GM18873 (cell line): ENCODE data around the gene SYNM.

Source experiments
- ATAC-seq: cut with Tn5 transposase; IDR thresholded peaks from one replicate; pipeline ENCODE4 v1.9.1; 2021; ENCODE audit warnings: mild to moderate bottlenecking, moderate library complexity, moderate number of reproducible peaks; ENCODE audit not compliant: unreplicated experiment, low FRiP score

Gene SYNM

DNA sequence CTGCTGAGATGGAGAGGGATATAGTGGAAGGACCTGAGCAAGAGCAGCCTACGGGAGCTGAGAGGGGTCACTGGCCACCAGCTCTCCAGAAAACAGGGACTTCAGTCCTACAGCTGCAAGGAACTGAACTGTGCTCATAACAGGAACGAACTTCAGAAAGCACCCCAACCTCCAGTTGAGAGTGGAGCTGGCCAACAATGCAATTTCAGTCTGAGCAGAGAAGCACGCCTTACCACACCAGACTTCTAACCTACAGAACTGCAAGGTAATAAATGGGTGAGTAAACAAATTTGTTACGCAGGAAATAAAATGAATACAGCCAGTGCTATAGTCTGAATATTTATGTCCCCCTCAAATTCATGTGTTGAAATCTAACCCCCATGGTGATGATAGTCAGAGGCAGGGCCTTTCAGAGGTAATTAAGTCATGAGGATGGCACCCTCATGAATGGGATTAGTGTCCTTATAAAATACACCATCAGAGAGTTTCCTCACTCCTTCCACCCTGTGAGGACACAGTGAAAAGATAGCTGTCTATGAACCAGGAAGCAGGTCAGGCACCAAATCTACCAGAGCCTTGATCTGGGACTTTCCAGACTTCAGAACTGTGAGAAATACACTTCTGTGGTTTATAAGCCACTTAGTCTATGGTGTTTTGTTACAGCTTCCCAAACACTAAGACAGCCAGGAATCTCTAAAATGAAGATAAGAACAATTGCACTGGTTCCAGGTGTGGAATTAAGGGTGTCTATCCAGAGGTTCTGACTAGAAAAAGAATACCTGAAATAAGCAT lies 58.6 kb downstream of the SYNM start:
- no peak for ATAC-seq

DNA sequence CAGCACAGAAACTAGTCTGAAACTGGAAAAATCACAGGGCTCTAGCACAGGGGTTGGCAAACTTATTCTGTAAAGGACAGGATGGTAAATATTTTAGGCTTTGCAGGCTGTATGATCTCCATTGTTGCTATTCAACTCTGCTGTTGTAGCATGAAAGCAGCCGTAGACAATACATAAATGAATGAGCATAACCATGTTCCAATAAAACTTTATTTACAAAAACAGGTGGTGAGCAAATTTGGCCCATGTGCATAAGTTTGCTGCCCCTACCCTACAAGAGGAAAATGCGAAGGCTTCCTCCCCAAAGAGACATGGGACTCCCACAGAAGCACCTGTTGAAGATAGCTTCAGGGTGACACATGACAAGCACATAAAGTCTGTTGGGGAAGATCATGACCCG lies 59.2 kb downstream of the SYNM start:
- no peak for ATAC-seq

DNA sequence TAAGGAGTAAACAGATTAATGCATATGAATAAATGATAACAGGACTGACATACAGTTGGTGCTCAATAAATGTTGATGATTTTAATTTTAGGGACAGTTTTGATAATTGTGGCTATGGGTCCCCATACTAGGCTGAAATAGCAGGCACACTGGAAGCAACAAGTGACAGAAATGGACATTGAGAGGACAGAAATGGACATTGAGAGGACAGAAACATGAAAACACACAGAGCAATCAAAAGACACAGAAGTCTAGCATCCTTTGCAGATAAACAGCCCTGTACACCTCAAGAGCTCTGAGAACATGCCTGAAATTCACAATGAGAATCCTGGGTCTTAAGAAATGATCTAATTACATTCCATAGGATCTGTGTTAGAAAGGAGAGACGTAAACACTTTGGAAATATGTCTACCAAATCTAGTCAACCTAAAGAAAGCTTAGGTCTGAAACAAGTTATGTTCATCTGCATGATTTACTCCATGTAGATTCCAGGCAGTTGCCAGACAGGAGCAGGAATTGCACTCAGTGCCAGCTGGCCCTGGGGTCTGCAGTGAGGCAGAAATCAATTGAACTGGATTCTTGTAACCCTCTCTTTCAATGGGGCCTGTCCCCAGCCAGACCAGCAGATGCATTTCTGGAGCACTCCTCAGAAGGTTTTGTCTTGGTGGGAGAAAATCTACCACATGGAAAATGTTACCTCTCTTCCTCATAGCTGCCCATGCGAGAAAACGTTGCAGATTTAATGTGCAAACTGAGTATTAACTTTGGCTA lies 60.3 kb downstream of the SYNM start:
- ATAC-seq, result no peak

DNA sequence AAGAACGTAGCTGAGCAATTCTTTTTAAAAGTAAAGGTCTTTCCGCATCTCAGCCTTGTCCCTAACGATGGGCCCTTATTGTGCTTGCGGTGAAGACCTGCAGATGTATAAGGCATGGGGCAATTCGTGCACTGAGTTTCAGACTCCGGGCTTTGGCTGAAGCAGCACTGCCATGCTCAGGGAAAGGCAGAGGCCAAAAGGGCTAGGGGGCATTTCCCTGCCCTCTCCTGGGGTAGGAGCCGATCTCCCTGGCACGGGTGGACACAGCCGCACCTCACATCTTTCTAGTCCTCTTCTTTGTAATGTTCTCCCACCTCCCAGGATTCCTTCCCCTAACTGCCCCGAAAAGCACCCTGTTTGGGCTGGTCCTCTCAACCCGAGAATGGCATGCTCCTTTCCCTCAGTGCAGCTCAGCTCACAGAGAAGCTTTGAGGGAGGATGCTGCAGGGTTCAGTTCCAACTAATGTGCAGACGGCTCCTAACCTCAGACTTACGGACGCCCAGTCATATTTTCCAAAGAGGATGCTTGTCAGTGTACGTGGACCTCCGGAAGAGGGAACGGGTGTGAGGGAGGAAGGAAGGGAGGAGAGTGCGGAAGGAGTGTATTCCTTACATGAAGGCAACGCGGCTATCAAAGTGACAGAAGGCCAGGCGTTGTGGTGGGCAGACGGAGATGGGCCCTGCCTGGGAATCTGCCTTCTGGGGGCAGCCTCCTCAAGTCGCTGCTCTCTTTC lies 61.2 kb downstream of the SYNM start:
- no peak for ATAC-seq

DNA sequence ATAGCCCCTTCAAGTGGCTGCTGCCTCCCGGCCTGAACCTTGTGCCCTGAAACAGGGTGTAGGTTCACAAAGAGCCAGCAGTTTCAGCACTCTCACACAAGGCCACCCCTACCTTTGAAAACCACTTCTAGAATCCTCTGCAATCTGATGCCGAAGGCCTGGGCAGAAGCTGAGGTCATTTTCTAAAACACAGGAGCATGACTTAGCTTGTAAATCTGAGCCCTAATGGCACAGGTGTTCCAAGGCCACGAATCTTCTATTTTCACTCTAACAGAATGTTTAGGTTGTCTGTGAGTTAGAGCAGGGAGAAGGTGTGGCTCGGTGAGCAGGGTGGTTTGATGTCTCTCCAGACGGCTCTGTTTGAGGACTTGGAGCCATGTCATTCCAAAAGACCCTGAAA lies 62.3 kb downstream of the SYNM start:
- no peak for ATAC-seq

DNA sequence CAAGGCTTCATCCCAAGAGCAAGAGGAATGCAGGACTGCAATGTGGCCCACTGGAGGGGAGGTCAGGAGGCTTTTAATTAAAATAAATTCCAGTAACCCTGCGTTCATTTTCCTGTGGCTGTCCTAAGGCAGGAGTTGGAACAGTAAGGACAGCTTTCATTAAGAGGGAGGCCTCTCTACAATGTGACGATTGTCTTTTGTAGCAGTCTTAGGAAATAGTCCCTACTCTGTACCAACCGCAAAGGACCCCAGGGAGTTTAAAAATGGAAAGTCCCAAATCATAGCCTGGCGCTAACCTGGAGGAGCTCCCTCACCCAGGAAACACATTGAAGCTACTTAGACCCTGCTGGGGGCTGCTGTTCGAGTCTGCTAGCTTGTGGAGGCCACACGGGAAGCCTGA lies 62.8 kb downstream of the SYNM start:
- ATAC-seq, result no peak

DNA sequence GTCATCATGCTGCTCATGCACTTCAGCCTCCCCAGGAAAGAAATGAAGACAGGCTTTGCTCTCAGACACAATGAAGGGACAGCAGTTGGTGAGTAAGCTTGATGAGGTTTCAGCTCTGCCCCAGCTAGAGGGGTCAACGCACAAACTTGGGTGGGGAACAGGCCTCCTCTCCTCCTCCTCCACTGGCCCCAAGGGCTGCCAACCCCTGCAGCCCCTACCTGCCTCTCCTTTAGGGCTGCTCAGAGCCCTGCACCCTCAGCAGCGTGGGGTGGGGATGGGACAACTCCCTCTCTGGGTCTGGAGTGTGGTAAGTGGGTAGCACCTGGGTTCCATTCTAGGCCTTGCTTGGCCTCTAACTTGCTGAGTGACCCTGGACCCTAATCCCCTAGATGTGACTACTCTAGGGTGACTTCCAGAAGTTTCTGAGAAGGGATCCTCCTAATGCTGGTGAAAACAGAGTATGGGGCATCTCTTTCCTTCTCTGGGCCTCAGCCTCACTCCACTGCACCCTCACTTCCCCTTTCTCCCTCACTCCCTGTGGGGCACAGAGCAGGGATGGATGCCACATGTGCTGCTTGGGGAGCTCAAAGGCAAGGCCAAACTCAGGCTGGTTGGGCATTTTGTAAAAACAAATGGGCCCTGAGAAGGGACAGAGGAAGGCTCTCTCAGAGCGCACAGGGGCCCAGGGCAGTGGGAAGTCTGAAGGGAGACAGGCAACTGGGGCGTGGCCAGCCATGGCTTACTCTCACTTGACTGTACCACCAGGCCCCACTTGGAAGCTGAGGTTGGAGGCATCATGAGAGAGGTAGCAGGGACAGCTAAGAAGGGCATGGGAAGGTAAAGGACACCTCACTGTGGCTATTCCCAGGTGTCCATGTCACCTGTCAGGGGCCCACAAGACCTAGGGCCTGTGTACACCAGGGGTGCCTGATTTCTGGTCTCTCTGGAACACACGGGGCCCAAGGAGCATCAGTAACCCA lies 64.0 kb downstream of the SYNM start:
- no peak for ATAC-seq

DNA sequence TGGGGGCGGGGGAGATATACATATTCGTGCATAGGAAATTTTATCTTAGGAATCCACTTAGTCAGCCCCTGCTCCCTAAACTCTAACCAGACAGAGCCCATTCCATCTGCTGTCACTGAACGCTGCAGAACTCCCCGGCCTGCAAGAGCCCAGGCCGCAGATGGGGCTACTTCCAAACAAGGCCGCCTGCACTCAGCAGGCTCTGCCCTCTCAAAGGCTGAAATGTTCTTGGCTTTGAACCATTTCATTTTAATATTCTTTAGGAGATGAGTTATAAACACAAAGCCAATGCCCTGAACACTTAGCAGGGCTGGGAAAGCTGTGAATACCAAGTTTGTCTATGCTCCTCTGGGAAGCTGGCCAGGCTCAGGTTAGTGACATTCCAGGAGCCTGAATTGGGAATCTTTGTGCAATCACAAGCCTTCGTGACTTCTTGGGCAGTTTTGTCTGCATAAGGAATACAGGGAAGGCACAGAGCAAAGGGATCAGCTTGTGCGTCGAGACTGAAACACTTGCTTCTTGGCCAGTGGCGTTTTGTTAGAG lies 65.0 kb downstream of the SYNM start:
- no peak for ATAC-seq

DNA sequence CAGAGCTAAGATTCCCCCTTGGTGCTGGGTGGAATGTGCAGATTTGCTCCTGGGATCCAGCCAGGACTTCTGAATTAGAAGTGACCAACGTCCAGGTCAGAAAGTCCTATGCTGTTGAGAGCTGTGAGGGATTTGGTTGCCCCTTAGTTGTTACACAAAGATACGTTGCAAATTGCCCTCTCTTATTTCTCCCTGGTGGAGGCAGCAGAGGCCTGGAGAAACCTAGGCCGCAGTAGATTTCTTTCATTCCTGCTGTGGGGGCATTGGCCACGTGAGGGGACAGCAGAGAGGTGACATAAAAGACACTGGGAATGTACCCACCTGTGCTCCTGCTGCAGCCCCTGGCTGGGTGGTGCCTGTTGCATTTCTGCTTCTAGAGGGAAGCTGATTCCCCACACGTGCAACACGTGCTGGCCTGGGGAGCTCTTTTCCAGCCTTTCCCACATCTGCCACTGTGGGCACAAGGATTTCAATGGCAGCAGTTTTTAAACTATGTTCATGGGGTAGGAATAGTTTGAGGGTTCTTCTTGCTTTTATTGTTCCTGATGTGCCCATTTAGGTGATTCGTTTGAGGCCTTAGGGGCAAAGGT lies 65.7 kb downstream of the SYNM start:
- no peak for ATAC-seq

DNA sequence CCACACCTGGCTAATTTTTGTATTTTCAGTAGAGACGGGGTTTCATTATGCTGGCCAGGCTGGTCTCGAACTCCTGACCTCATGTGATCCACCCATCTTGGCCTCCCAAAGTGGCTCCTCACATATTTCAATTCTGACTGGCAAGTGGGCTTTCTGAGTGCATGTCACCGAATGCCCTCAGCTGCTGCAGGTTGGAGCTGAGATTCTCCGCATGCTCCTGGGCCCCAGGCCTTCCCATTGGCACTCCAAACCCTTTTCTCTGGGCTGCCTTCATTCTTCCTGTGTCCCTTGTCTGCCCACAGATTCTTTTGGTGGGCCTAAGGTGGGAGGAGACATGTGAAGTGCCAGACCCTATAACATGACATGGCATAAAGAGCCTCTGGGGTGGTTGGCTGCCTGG lies 67.3 kb downstream of the SYNM start:
- ATAC-seq, result no peak

DNA sequence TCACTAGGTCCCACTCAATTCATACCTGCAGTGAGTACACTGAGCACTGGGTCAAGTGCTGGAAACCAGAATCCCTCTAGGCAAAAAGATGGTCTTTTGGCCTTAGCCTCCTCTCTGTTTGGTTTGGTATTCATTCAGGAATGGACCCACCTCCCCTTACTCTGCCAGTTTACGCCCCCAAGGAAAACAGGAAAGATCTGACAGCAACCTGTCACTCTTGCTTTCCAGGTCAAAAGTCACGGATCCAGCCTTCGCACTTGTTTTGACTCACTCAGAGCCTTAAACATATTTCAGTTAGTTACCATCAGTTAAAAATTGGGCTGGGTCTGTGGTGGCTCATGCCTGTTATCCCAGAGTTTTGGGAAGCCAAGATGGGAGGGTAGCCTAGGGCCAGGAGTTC lies 68.1 kb downstream of the SYNM start:
- ATAC-seq, result no peak

DNA sequence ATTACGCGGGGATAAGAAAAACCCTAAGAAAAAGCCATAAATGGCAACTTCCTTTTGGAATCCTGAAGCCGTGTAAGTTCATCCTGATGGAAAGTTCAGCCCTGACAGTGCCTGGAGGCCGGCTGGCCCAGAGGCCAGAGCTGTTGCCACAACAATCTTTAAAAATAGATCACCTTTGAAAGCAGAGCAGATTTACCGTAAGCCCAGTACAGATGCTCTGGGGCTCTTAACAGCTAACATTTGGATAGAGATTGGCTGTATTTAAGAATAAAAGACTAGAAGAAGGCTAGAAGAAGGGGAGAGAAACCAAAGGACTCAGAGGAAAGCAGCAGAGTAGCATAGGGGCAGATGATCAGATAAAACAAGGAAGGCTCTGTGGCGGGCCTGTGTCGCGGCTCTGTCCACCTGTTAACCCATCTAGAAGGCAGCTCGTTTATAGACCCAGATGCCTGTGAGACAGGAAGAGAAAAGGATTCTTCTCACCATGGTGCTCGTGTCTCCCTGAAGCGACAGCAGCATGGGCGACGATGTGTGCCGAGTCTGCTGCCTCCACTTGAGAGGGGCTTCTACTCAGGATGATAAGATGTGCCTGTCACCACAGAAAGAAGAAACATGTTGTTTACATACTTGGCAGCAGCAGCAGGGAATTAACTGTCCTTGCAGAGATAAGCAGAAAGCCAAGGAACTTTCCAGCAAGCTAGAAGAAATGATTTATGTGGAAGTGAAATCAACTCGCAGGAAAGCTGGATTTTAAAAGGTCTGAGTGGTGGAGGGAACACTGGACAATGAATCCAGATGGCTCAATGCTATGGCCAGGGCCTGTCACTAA lies 69.9 kb downstream of the SYNM start:
- ATAC-seq, result no peak

DNA sequence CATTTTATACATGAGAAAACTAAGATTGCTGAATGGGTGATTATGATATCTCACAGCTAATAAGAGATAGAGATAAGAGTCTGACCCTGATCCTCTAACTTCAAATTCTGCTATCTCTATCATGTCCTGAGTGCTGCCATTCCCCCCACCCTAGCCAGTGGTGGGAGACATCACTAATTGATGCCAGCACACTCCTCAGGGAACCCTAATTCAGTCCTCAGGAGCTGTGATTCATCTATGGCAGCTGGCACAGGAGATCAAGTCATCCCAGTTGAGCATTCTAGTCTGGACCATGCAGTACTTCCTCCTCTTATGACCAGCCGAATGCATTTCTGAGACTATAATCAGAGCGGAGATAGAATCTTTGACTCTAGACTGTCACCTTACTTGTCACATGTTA lies 71.9 kb downstream of the SYNM start:
- no peak for ATAC-seq

DNA sequence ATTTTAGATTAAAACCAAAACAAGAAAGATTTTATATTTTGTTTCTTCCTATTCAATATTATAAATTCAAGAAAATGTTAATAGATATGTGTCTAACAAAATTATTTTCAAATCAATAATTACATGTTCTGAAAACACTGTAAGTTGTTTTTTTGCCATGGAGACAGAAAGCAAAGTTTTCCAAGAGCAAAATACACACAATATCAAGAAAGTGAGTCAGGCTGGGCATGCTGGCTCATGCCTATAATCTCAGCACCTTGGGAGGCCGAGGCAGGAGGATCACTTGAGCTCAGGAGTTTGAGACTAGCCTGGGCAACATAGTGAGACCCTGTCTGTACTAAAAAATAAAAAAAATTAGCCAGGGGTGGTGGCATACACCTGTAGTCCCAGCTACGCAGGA lies 72.8 kb downstream of the SYNM start:
- no peak for ATAC-seq

DNA sequence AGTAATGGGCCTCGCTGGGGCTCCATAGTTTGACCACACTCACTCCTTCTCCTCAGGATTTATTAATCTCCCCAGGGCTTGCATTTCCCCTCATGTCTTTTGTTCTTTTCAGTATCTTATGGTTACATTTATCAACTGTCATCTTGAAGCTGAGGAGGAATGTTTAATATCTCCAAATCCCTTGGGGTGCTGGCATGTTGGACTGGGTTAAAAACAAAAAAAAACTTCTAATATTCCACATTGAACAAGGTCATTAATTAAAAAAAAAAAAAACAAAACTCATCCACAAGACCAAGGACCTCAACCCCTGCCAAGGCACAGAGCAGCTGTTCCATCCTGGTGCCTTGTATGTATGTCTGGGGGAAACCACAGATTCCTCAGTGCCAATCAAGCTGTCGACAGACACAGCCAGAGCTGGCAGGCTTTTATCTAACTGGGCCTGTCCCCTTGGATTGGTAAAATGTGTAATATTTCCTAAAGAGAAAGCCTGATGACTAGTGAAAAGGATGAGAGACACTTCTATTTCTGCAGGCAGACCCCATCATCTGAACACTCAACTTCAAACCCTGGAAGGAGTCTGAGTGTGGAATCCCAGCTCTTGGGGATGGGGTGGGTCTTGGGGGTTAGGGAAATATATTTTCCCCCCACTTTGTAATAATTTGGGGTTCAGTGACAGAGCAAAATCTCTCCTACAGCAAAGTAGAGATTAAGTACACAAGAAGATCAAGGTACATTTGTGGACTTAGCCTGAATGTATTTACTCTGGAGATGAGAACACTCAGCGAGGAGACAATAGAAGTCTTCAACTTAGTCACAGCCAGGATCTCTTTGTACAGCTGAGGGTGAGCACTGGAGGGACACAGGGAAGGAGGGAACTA lies 75.4 kb downstream of the SYNM start:
- no peak for ATAC-seq

DNA sequence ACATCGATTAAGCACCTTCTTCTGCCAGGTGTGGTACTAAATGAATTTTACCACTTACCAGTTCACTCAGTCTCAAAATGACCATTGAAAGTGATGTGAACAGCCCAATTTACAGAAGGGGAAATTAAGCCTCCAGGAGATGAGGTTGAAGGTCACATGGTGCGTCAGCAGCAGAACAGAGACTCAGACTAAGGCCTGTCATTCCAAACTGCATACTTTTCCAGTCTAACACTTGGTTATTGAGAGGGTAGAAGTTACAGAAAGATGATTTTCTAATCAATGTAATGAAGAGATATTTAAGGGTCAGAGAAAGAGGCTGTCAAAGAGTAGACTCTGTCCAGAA lies 76.1 kb downstream of the SYNM start:
- no peak for ATAC-seq

DNA sequence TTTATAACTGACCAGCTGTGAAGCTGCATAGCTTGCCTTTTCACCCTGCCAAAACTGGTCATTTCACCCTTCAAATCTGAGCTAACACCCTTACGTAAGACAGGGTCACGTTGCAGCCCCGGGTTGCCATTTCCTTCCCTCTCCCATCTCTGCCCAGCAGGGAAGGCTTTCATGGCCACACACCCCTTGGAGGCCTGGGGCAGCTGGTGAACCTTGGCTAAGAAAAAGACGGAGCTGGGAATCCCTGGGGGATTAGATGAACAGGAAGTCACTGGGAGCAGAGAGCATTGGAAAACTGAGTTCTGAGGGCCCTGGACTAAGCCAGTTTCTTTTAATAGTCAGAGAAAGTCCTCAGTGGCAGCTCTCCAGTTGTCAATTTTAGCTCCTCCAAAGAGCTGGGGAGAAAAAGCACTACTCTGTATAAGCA lies 76.7 kb downstream of the SYNM start:
- ATAC-seq, result no peak

DNA sequence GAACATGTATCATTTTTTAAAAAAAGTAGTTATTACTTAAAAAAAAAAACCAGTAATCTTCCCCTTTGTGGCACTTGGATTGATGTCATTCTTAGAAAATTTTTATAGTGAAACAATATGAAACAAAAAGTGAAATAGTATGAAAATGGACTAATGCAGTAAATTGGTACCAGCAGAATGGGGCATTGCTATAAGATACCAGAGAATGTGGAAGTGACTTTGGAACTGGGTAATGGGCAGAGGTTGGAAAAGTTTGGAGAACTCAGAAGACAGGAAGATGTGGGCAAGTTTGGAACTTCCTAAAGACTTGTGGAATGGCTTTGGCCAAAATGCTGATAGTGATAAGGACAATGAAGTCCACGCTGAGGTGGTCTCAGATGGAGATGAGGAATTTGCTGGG lies 77.9 kb downstream of the SYNM start:
- no peak for ATAC-seq
